Measurements from ENCODE around the gene SSTR4.

GRCh38 chr20:23068283-23068682 lies 33.2 kb downstream of the SSTR4 start:
- TF ChIP-seq CTCF (IDR thresholded peaks at IDR 0.05) (no peak), EP300 (IDR thresholded peaks at IDR 0.05) (no peak)

All from upper lobe of left lung (tissue), 4 donors.